IMR-90 (cell line): Measurements from ENCODE around the gene B3GAT2. TPM values are rescaled to one million over a fixed set of nuclear protein-coding genes. Genes with fewer than 3 reads are reported as not detected.

ENCODE experiments used
- ATAC-seq: fragments of 200-7000 bp; cut with Tn5 transposase; 2 replicates; pipeline ENCODE4 v1.9.1; 2020; ENCODE audit warnings: low read depth, mild to moderate bottlenecking, moderate library complexity
- BruUV-seq: library from RNA; stranded (reverse); fragments of 400-500 nt; replicated peaks from 2 replicates; lab custom pipeline; 2021; lab: Mats Ljungman, UMichigan
- CTCF ChIA-PET: fragments of 300-600 bp; formaldehyde crosslinking; extraction: SDS; loops from one replicate; lab custom pipeline; 2021; ENCODE audit warnings: antibody characterized with exemption; lab: Yijun Ruan, JAX
- POLR2A ChIA-PET: fragments of 300-600 bp; sonication (Branson Sonifier 250); formaldehyde crosslinking; loops from one replicate; lab custom pipeline; 2022; ENCODE audit warnings: antibody characterized with exemption; ENCODE audit not compliant: unreplicated experiment; lab: Charles Lee
- DNase-seq: peaks from one replicate; pipeline ENCODE4 v3.0.0; 2013
- H2AFZ ChIP-seq: replicated peaks from 2 replicates; pipeline ENCODE3; 2013; ENCODE audit warnings: low read length, mild to moderate bottlenecking; ENCODE audit not compliant: poor library complexity
- H2AK5ac ChIP-seq: 2 replicates; pipeline ENCODE4 v1.6.1; 2013; ENCODE audit warnings: low read depth, low read length, inconsistent platforms
- H2AK9ac ChIP-seq: replicated peaks from 2 replicates; pipeline ENCODE3; 2013; ENCODE audit warnings: mild to moderate bottlenecking, low read depth, low read length, moderate library complexity; ENCODE audit not compliant: poor library complexity
- H2BK120ac ChIP-seq: 2 replicates; pipeline ENCODE4 v1.6.1; 2013; ENCODE audit warnings: low read depth, low read length, inconsistent platforms
- H2BK15ac ChIP-seq: 3 replicates; pipeline ENCODE4 v1.6.1; 2013; ENCODE audit warnings: low read depth, low read length, inconsistent platforms
- H2BK20ac ChIP-seq: 2 replicates; pipeline ENCODE4 v1.6.1; 2013; ENCODE audit warnings: low read depth, mild to moderate bottlenecking, inconsistent platforms, low read length, moderate library complexity
- H2BK5ac ChIP-seq: 2 replicates; pipeline ENCODE4 v1.6.1; 2013; ENCODE audit warnings: mild to moderate bottlenecking, low read depth, low read length, inconsistent platforms; ENCODE audit not compliant: poor library complexity, severe bottlenecking
- H3K14ac ChIP-seq: replicated peaks from 2 replicates; pipeline ENCODE4 v1.6.1; 2013; ENCODE audit warnings: low read depth, low read length, inconsistent platforms
- H3K18ac ChIP-seq: 2 replicates; pipeline ENCODE4 v1.6.1; 2013; ENCODE audit warnings: low read depth, low read length, control low read depth
- H3K23ac ChIP-seq: 2 replicates; pipeline ENCODE4 v1.6.1; 2013; ENCODE audit warnings: low read depth, low read length, inconsistent platforms
- H3K27ac ChIP-seq: 2 replicates; pipeline ENCODE4 v1.5.1; 2013; ENCODE audit warnings: mild to moderate bottlenecking, control low read depth, low read length; ENCODE audit not compliant: insufficient read depth
- H3K27me3 ChIP-seq: 2 replicates; pipeline ENCODE4 v1.6.1; 2013; ENCODE audit warnings: low read length; ENCODE audit not compliant: control insufficient read depth, insufficient read depth
- H3K36me3 ChIP-seq: 2 replicates; pipeline ENCODE4 v1.6.1; 2013; ENCODE audit warnings: low read length, mixed read lengths; ENCODE audit not compliant: control insufficient read depth, insufficient read depth
- H3K4ac ChIP-seq: 2 replicates; pipeline ENCODE4 v1.6.1; 2013; ENCODE audit warnings: low read depth, low read length, inconsistent platforms
- H3K4me1 ChIP-seq: 2 replicates; pipeline ENCODE4 v1.6.1; 2013; ENCODE audit warnings: low read length, mixed read lengths; ENCODE audit not compliant: control insufficient read depth, insufficient read depth
- H3K4me2 ChIP-seq: 2 replicates; pipeline ENCODE4 v1.6.1; 2013; ENCODE audit warnings: low read depth, mild to moderate bottlenecking, control low read depth, low read length, moderate library complexity
- H3K4me3 ChIP-seq: 2 replicates; pipeline ENCODE4 v1.5.1; 2013; ENCODE audit warnings: low read depth, mild to moderate bottlenecking, control low read depth, low read length, moderate library complexity; ENCODE audit not compliant: insufficient read depth
- H3K56ac ChIP-seq: 2 replicates; pipeline ENCODE4 v1.6.1; 2013; ENCODE audit warnings: low read length, inconsistent platforms; ENCODE audit not compliant: insufficient read depth; ENCODE audit errors: extremely low read depth
- H3K79me1 ChIP-seq, 2 experiments: 2 replicates each; pipeline ENCODE4 v1.6.1; 2013; ENCODE audit warnings: low read length in 2 of 2, inconsistent platforms in 1 of 2, low read depth in 1 of 2
- H3K9ac ChIP-seq: 2 replicates; pipeline ENCODE4 v1.6.1; 2013; ENCODE audit warnings: low read depth, low read length, control low read depth
- H3K9me1 ChIP-seq: 2 replicates; pipeline ENCODE4 v1.6.1; 2013; ENCODE audit warnings: low read length, inconsistent platforms; ENCODE audit not compliant: insufficient read depth
- H3K9me3 ChIP-seq: 2 replicates; pipeline ENCODE4 v1.6.1; 2013; ENCODE audit warnings: low read length; ENCODE audit not compliant: control insufficient read depth, insufficient read depth
- H4K20me1 ChIP-seq: 2 replicates; pipeline ENCODE4 v1.6.1; 2013; ENCODE audit warnings: low read length, inconsistent platforms; ENCODE audit not compliant: insufficient read depth
- H4K5ac ChIP-seq: 2 replicates; pipeline ENCODE4 v1.6.1; 2013; ENCODE audit warnings: mild to moderate bottlenecking, low read depth, low read length, control low read depth
- H4K8ac ChIP-seq, 2 experiments: 2 replicates each; pipeline ENCODE4 v1.6.1; 2013; ENCODE audit warnings: low read depth in 2 of 2, low read length in 2 of 2, control low read depth in 1 of 2, inconsistent platforms in 1 of 2
- H4K91ac ChIP-seq: 2 replicates; pipeline ENCODE4 v1.6.1; 2013; ENCODE audit warnings: low read depth, low read length, inconsistent platforms; ENCODE audit not compliant: insufficient read depth
- BHLHE40 ChIP-seq: fragments of 150-350 bp; IDR thresholded peaks from 2 replicates; pipeline ENCODE4 v1.6.1; 2016; ENCODE audit warnings: mild to moderate bottlenecking, low read depth, low read length
- CEBPB ChIP-seq: IDR thresholded peaks from 2 replicates; pipeline ENCODE4 v1.6.1; 2012; ENCODE audit warnings: low read depth, low read length, improper control_type of control experiment
- CHD1 ChIP-seq: IDR thresholded peaks from 2 replicates; pipeline ENCODE4 v1.6.1; 2012; ENCODE audit warnings: low read depth, low read length, improper control_type of control experiment
- FOS ChIP-seq: fragments of 150-350 bp; IDR thresholded peaks from 2 replicates; pipeline ENCODE4 v1.6.1; 2016; ENCODE audit warnings: low read depth, low read length
- MAFK ChIP-seq: IDR thresholded peaks from 2 replicates; pipeline ENCODE4 v1.6.1; 2012; ENCODE audit warnings: low read depth, low read length, improper control_type of control experiment
- MAZ ChIP-seq: IDR thresholded peaks from 2 replicates; pipeline ENCODE4 v1.6.1; 2012; ENCODE audit warnings: low read depth, mild to moderate bottlenecking, low read length, improper control_type of control experiment, moderate library complexity, borderline replicate concordance
- MXI1 ChIP-seq: IDR thresholded peaks from 2 replicates; pipeline ENCODE4 v1.6.1; 2012; ENCODE audit warnings: low read depth, mild to moderate bottlenecking, low read length, moderate library complexity, borderline replicate concordance
- POLR2A ChIP-seq: IDR thresholded peaks from 2 replicates; pipeline ENCODE4 v1.6.1; 2012; ENCODE audit warnings: mild to moderate bottlenecking, low read depth, low read length
- RAD21 ChIP-seq: IDR thresholded peaks from 2 replicates; pipeline ENCODE4 v1.6.1; 2012; ENCODE audit warnings: low read length, improper control_type of control experiment
- RCOR1 ChIP-seq: IDR thresholded peaks from 2 replicates; pipeline ENCODE4 v1.6.1; 2012; ENCODE audit warnings: mild to moderate bottlenecking, low read length, improper control_type of control experiment; ENCODE audit not compliant: insufficient replicate concordance
- RFX5 ChIP-seq: IDR thresholded peaks from 2 replicates; pipeline ENCODE4 v1.8.0; 2012; ENCODE audit warnings: low read depth, mild to moderate bottlenecking, low read length, moderate library complexity
- SMC3 ChIP-seq: fragments of 150-350 bp; IDR thresholded peaks from 2 replicates; pipeline ENCODE4 v1.6.1; 2016; ENCODE audit warnings: low read depth, mild to moderate bottlenecking, antibody characterized with exemption, low read length, moderate library complexity
- WGBS, 2 experiments: methylation state at CpG; one replicate each; pipeline versions ENCODE4 v1.1.5 to v1.1.7; 2013; ENCODE audit warnings: missing lambda C conversion rate in 2 of 2; ENCODE audit not compliant: insufficient read length in 1 of 2; ENCODE audit errors: extremely low coverage in 2 of 2; 5-methylcytosine and 5-hydroxymethylcytosine counted together
- dilution Hi-C: fragments of 300-500 bp; cut with HindIII; formaldehyde crosslinking; loops from one replicate; pipeline ENCODE4 v1.14.3; 2018; ENCODE audit warnings: low sequenced_read_pairs; ENCODE audit not compliant: unreplicated experiment
- in situ Hi-C: fragments of 300-500 bp; cut with MboI; formaldehyde crosslinking; loops from 3 replicates; pipeline ENCODE4 v1.14.3; 2019; ENCODE audit warnings: low sequenced_read_pairs, inconsistent platforms, mixed read lengths
- intact Hi-C: fragments of 100-400 bp; cut with micrococcal nuclease; formaldehyde crosslinking; loops from 2 replicates; pipeline ENCODE4 v1.10.0; 2022
- polyA plus RNA-seq, 3 experiments: library from polyadenylated mRNA; depleted of rRNA; stranded (reverse); fragments of >200 nt; gene quantifications; 2 replicates each; pipeline ENCODE4 v1.2.3, GENCODE V29; 2012; ENCODE audit warnings: low replicate concordance in 1 of 3
- total RNA-seq: library from RNA; depleted of rRNA; stranded (reverse); fragments of >200 nt; gene quantifications from 2 replicates; pipeline ENCODE4 v1.2.3, GENCODE V29; 2012
- TF ChIP-seq, protein P1 (sequence below): fragments of 150-350 bp; IDR thresholded peaks from 2 replicates; pipeline ENCODE4 v1.6.1; 2017; ENCODE audit warnings: mild to moderate bottlenecking, antibody characterized with exemption, low read length, low read depth
- TF ChIP-seq, protein P2 (sequence below): conservative IDR thresholded peaks from 2 replicates; pipeline ENCODE4 v1.5.1; 2012; ENCODE audit warnings: mild to moderate bottlenecking, low read depth, low read length, improper control_type of control experiment

B3GAT2 gene
- total and polyA plus RNA-seq, 2 of the 4 experiments (the other 2 are of a cell fraction) = 0.02 TPM; not detected in 1

DNA sequence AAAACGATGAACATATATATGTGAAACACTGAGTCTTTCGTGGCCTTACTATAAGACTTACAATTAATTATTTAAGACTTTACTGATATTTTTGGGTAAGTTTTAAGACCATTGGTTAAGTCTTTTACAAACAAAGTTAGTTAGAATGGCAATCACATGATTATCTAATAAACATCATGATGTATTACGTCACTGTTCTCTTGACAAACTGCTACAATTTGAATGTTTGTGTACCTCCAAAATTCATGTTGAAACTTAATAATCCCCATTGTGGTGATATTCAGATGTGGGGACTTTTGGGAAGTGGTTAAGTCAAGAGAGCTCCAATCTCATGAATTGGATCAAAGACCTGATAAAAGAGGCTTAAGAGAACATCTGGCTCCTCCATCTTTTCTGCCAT lies 25.9 kb upstream of the B3GAT2 start:
- no peak overlapping the region for H3K56ac ChIP-seq
- H3K18ac ChIP-seq = no peak overlapping the region
- dilution Hi-C loops (no loop called here), intact Hi-C loops (no loop called here), in situ Hi-C loops (no loop called here)
- no peaks in the 10 kb centered on the region for H3K9me3 ChIP-seq
- ATAC-seq = no peak
- no peak overlapping the region for H2BK5ac ChIP-seq
- TF ChIP-seq CEBPB (no peak), MXI1 (no peak), RFX5 (no peak), SMC3 (no peak), RCOR1 (no peak), RAD21 (no peak), CHD1 (no peak), MAZ (no peak), POLR2A (no peak), MAFK (no peak), BHLHE40 (no peak), FOS (no peak)
- TF ChIP-seq, protein P1, sequence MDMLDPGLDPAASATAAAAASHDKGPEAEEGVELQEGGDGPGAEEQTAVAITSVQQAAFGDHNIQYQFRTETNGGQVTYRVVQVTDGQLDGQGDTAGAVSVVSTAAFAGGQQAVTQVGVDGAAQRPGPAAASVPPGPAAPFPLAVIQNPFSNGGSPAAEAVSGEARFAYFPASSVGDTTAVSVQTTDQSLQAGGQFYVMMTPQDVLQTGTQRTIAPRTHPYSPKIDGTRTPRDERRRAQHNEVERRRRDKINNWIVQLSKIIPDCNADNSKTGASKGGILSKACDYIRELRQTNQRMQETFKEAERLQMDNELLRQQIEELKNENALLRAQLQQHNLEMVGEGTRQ = no peak
- TF ChIP-seq, protein P2, sequence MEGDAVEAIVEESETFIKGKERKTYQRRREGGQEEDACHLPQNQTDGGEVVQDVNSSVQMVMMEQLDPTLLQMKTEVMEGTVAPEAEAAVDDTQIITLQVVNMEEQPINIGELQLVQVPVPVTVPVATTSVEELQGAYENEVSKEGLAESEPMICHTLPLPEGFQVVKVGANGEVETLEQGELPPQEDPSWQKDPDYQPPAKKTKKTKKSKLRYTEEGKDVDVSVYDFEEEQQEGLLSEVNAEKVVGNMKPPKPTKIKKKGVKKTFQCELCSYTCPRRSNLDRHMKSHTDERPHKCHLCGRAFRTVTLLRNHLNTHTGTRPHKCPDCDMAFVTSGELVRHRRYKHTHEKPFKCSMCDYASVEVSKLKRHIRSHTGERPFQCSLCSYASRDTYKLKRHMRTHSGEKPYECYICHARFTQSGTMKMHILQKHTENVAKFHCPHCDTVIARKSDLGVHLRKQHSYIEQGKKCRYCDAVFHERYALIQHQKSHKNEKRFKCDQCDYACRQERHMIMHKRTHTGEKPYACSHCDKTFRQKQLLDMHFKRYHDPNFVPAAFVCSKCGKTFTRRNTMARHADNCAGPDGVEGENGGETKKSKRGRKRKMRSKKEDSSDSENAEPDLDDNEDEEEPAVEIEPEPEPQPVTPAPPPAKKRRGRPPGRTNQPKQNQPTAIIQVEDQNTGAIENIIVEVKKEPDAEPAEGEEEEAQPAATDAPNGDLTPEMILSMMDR = no peak
- H2AK5ac ChIP-seq = no peak overlapping the region
- no peak for DNase-seq
- ChIA-PET POLR2A (no interaction called here), CTCF (no interaction called here)
- no peak overlapping the region for H3K4ac ChIP-seq
- no peak overlapping the region for H3K4me3 ChIP-seq
- H2BK15ac ChIP-seq = no peak overlapping the region
- no peak overlapping the region for H4K5ac ChIP-seq
- H2BK120ac ChIP-seq = no peak overlapping the region
- H3K14ac ChIP-seq = no peak overlapping the region
- H3K36me3 ChIP-seq = no peaks in the 10 kb centered on the region
- no peak overlapping the region for H2AK9ac ChIP-seq
- no peaks in the 10 kb centered on the region for H3K4me1 ChIP-seq
- BruUV-seq = no TSS peak
- H3K9ac ChIP-seq = no peak overlapping the region
- no peak overlapping the region for H4K91ac ChIP-seq
- no peak overlapping the region for H3K23ac ChIP-seq
- no peaks in the 10 kb centered on the region for H4K20me1 ChIP-seq
- no peaks in the 10 kb centered on the region for H3K9me1 ChIP-seq
- H2BK20ac ChIP-seq = no peak overlapping the region
- no peak overlapping the region for H3K27ac ChIP-seq
- H2AFZ ChIP-seq = no peak overlapping the region
- no CpG with 5 or more reads among the region's 3 CpGs for WGBS, 2 experiments
- no peak overlapping the region for H4K8ac ChIP-seq
- no peak overlapping the region for H3K4me2 ChIP-seq
- no peaks in the 10 kb centered on the region for H3K79me1 ChIP-seq
- no peaks in the 10 kb centered on the region for H3K27me3 ChIP-seq
